Neural cell (in vitro differentiated cells): ENCODE results near the gene LMAN2L.

ENCODE experiments used
- CTCF ChIP-seq: fragments of 450-650 bp; IDR thresholded peaks from 2 replicates; pipeline ENCODE4 v1.5.1; 2014; ENCODE audit warnings: antibody characterized with exemption, mild to moderate bottlenecking, moderate library complexity; ENCODE audit not compliant: poor library complexity, severe bottlenecking
- EZH2 ChIP-seq: fragments of 200-600, 300-800 bp; shearing (Covaris generic), sonication (generic); IDR thresholded peaks from 2 replicates; pipeline ENCODE4 v1.6.1; 2014; ENCODE audit warnings: antibody characterized with exemption, low read length, borderline replicate concordance, mild to moderate bottlenecking; ENCODE audit not compliant: insufficient read depth, poor library complexity, severe bottlenecking
- MXI1 ChIP-seq: fragments of 450-650 bp; conservative IDR thresholded peaks from 2 replicates; pipeline ENCODE4 v1.6.1; 2014; ENCODE audit warnings: antibody characterized with exemption, mild to moderate bottlenecking; ENCODE audit not compliant: poor library complexity, severe bottlenecking

GRCh38 chr2:96783388-96783787 is 43.5 kb upstream of the LMAN2L start:
- no peak for TF ChIP-seq EZH2
- no peak for TF ChIP-seq MXI1
- TF ChIP-seq CTCF: no peak
